Coronary artery (tissue), 2 donors: ENCODE data around the gene UBE2H.

Experiments used
- DNase-seq: peaks from one replicate; pipeline ENCODE4 v3.0.0-alpha.2; 2017; ENCODE audit warnings: low spot score
- H3K27ac ChIP-seq, 2 donors: fragments of 200-600 bp; sonication (generic); one replicate each; pipeline ENCODE4 v1.5.1; 2016 to 2019
- H3K4me3 ChIP-seq: fragments of 200-600 bp; sonication (generic); 2 replicates; pipeline ENCODE4 v1.5.1; 2016; ENCODE audit warnings: mild to moderate bottlenecking, moderate library complexity
- CTCF ChIP-seq: fragments of 200-600 bp; sonication (generic); IDR thresholded peaks from one replicate; pipeline ENCODE4 v1.5.1; 2019; ENCODE audit warnings: antibody characterized with exemption

UBE2H gene

DNA sequence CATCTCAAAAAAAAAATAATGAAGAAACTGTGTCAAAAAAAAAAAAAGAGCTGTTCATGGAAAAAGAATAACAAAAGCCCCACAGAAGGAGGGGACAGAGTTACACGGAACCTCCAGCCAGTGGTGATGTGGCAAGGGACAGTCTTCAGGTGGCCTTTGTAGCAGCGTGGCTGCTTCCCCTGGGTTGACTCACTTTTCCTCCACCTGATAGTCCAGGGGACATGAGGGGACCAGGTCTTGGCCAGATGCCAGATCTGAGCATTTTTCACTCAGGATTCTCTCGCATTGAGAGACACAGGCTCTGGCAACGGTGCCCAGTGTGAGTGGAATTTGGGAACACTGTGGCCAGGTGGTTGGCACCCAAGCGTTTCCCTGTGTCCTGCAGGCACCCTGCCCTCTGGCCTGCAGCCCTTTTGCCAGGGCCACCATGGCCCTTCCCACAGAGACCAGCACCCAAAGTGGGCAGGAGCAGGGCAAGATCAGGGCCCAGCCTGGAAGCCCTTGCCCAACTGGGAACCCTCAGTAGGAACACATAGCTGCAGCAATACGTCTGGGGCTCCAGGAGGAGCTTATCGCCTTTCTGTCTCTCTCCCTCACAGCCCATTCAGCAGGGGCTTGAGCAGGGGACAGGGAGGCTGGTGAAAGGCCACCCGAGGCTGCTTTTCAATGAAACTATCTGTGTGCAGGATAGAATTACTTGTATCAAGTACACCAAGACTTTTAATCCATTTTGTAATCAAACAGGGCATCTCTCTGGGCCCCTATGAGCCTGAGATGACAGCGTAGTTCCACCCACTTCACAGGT lies 159.1 kb downstream of the UBE2H start:
- H3K27ac ChIP-seq = no peak overlapping the region
- TF ChIP-seq CTCF = no peak
- DNase-seq = no peak
- no peak overlapping the region for H3K4me3 ChIP-seq

- TF ChIP-seq CTCF = no peak
- Histone ChIP-seq H3K27ac (no peak overlapping the region), H3K4me3 (no peak overlapping the region)
- DNase-seq = no peak
These were observed 160.0 kb downstream of the UBE2H start for GRCh38 chr7:129792721-129793120.

- no peak for TF ChIP-seq CTCF
- Histone ChIP-seq H3K4me3 (no peak overlapping the region), H3K27ac (no peak overlapping the region)
- no peak for DNase-seq
These were observed 162.6 kb downstream of the UBE2H start for GRCh38 chr7:129790136-129790535.

DNA sequence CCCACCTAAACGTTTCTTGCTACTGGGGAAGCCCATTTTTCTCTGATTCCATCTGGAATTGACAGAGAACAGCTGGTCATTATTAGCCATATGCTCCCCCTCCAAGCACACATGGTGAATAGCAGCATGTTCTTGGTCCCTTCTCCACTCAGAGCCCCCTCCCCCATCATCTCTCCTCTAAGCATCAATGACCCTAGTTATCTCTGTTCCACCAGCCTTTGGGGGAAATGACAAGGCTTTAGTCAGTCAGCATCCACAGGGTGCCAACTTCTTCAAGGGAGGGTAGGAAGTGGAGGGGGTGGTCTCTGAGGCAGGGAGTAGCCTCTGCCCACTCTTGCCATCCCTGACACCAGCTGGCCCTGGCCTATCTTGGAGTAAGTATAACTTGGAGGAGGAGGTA lies 163.1 kb downstream of the UBE2H start:
- DNase-seq = no peak
- Histone ChIP-seq H3K4me3 (no peak overlapping the region), H3K27ac (no peak overlapping the region)
- TF ChIP-seq CTCF = no peak

- Histone ChIP-seq H3K4me3 (no peak overlapping the region), H3K27ac (no peak overlapping the region)
- DNase-seq = no peak
- TF ChIP-seq CTCF = no peak
These were observed 163.8 kb downstream of the UBE2H start for GRCh38 chr7:129789000-129789399.

DNA sequence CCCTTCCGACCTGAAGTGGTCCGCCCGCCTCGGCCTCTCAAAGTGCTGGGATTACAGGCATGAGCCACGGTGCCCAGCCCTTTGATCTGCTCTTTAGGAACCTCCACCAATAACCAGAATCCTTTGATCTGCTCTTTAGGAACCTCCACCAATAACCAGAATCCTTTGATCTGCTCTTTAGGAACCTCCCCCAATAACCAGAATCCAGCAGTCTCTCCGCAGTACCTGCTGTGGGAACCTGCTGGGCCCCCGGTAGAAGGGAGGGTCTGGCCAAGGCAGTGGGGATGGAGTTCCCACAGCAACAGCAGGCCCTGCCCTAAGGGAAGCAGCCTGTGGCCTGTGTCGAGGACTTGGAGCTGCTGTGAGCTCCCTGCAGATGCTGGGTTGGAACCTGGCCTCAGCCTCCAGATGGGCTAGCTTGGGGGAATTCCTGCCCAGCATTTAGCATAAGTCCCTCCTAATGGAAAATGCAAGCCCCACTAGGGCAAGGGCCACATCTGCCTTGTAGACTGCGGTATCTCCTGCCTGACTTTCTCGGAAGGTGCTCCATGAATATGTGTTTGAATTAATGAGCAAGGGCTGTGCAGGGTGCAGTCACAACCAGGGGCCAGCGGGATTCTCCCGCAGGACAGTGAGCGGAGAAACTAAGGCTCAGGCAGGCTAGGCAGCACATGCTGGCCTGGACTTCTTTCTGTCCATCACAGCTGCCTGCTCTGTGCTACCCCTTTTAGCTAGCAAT lies 165.8 kb downstream of the UBE2H start:
- no peak for DNase-seq
- TF ChIP-seq CTCF = no peak
- Histone ChIP-seq H3K4me3 (no peak overlapping the region), H3K27ac (no peak overlapping the region)
